HL-60/S4 (cell line): ENCODE measurements around the gene UFD1.
"Not testable (repeated sequence)": the region's sequence is repeated elsewhere in the genome, so short reads cannot be mapped to it uniquely, and the experiment has no call there.

Experiments used
- in situ Hi-C: fragments of 300-500 bp; cut with MboI; formaldehyde crosslinking; loops from 2 replicates; pipeline ENCODE4 v1.14.3; 2022; ENCODE audit warnings: low sequenced_read_pairs

The UFD1 gene

DNA sequence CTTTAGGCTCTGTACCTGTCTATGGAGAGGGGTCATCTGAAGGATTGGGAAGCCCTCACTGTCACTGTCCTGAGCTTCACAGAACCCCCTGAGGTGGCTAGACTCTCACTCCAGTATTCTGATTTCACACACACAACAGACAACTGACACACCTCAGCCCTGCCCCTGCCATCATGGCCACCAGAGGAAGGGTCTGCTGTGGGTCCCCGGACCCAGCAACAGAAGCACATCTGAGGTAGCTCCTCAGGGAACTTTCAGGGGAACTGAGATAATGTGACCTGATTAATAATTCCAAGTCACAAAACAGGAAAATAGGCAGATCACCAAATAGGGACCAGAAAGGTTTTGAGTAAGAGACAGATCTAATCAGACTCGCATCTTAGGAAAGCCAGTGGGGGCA lies 24.0 kb downstream of the UFD1 start:
- in situ Hi-C loops, result loop anchor here (25.0 kb wide), 1 partner anchor 493 kb away; no protein-coding TSS in a partner anchor

DNA sequence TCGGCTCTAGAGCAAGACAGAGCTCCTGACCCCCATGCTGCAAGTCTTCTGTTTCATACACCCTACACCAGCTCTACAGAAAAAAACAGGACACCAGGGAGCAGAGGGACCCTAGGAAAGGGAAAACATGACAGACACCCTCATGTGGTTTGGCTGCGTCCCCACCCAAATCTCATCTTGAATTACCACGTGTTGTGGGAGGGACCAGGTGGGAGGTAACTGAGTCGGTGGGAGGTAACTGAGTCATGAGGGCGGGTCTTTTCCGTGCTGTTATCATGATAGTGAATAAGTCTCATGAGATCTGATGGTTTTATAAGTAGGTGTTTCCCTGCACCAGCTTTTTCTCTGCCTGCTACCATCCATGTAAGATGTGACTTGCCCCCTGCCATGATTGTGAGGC lies 24.8 kb downstream of the UFD1 start:
- in situ Hi-C loops, result loop anchor here (25.0 kb wide), 1 partner anchor 492 kb away; no protein-coding TSS in a partner anchor

DNA sequence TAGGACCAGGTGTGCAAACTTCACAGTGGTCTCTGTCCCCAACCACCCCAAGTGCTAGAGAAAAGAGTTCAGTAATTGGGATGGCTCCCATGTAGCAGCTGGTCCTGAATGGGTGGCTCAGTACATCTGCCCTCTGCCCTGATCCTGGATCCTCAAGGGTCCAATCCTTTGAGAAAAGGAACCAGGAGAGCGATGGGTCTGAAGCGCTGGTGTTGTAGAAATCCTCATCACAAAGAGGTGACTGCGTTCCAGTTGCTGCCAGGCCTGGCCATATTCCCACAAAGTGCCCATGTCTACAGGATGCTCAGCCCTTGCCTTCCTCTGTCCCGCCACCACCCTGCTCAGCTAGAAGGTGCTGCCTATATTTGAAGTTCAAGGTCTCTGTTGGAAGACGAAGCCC lies 25.3 kb downstream of the UFD1 start:
- in situ Hi-C loops, result loop anchor here (25.0 kb wide), 1 partner anchor 491 kb away; no protein-coding TSS in a partner anchor

DNA sequence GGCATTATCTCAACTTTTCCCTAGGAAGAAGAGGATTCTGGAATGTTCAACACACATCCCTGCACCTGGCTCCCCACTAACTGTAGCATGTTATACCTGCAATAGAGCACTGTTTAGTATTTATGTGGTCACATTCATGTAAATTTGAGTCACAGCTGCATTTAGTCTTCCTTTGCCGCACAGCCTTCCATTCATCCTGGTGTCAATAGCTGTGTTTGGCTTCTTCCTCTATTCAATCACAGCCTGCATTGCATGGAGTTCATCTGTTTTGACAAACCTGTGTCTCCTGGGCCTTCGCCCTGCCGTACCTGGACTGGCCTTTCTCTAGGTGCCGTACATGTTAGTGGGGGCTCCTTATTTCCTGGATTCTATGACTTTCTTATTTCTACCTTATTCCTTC lies 27.4 kb downstream of the UFD1 start:
- in situ Hi-C loops, result loop anchor here (25.0 kb wide), 1 partner anchor 489 kb away; no protein-coding TSS in a partner anchor

DNA sequence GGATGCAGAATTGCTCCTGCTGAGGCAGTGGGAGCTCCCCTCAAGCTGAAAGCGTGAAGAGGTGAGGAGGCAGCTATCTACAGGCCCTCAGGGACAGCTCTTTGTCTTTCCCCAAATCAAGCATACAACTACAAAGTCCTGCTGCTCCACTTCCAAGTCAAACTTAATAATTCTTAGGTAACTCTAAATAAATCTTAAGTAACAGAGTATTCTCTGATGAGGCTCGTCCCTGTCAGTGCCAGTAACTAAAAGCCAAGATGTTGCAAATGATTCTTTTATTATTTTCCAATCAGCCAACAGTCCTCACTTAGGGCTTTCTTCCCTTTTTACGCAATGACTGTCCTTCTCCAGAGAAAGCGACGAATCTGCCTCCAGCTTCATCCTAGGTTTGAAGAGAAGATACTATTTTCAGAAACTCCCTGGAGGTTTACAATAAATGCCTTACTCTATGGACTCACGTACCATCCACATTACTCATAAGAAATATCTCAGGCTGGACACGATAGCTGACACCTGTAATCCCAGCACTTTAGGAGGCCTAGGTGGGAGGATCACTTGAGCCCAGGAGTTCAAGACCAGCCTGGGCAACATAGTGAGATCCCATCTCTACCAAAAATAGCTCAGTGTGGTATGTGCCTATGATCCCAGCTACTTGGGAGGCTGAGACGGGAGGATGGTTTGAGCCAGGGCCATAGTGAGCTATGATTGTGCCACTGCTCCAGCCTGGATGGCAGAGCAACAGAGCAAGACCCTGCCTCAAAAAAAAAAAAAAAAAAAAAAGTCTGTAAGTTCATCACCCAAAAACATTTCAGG lies 28.4 kb downstream of the UFD1 start:
- in situ Hi-C loops, result loop anchor here (25.0 kb wide), 1 partner anchor 488 kb away; no protein-coding TSS in a partner anchor

DNA sequence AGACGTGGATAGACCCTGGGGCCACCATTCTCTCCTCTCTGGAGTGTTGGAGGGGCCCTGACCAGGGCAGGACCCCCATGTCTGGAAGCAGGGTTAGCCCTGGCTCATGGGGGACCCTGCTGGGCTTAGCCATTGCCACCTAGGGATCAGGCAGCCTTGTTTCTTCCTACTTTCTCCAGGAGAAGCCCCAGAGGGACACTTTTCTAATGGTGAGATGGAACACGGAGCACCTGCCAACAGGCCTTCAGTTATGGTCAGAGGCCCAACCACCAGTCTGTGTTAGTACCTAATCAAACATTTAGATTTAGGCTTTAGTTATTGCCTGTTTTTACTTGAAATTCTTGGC lies 29.6 kb downstream of the UFD1 start:
- in situ Hi-C loops, result no loop called here

DNA sequence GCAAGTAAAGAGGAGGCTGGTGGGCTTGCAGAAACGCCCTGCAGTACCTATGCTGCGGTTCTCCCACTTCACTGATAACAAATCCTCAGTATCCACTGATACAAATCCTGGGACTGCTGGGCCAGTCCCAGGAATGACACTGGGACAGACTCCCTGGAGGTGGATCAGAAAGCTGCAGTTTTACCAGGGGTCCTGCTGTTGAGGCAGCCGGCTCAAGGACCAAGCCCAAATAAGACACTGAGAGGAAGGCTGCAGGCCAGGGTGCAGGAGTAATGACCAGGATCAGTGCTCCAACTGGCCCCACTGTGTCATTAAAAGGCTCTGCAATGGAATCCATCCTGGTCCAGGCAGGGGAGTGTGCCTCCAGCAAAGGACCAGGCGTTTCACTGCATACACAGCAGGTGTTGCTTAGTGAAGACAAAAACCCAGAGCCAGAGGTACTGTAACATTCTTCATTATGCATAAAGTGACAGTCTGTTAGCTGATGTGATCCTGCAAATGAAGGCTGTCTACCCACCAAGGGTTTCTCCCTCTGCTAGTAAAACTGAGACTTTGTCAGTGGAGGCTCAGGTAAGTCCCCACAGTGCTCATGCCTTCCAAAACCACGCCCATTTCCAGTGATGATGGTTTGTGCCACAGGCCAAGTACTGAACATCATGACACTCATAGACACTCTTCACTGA lies 30.1 kb downstream of the UFD1 start:
- in situ Hi-C loops, result no loop called here

DNA sequence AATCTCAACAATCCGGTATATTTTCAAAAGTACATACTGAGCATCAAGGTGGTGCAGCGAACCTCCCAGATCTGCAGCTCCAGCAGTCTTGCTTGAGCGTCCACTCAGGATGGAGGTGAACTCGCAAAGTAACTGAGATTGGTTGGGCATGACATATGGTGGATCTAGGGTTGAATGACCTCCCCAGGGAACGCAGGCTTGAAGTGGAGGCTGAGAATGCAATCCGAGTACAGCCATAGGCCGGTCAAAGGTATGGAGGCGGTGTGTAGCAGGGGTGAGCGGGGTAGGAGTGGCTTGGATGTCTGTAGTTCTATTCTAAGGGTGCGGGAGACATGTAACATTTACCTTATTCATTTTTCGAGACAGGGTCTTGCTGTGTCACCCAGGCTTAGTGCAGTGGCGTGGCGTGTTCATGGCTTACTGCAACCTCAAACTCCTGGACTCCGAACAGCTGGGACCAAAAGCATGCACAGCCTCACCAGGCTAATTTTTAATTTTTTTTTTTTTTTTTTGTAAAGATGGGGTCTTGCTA lies 30.9 kb downstream of the UFD1 start:
- in situ Hi-C loops, result no loop called here

DNA sequence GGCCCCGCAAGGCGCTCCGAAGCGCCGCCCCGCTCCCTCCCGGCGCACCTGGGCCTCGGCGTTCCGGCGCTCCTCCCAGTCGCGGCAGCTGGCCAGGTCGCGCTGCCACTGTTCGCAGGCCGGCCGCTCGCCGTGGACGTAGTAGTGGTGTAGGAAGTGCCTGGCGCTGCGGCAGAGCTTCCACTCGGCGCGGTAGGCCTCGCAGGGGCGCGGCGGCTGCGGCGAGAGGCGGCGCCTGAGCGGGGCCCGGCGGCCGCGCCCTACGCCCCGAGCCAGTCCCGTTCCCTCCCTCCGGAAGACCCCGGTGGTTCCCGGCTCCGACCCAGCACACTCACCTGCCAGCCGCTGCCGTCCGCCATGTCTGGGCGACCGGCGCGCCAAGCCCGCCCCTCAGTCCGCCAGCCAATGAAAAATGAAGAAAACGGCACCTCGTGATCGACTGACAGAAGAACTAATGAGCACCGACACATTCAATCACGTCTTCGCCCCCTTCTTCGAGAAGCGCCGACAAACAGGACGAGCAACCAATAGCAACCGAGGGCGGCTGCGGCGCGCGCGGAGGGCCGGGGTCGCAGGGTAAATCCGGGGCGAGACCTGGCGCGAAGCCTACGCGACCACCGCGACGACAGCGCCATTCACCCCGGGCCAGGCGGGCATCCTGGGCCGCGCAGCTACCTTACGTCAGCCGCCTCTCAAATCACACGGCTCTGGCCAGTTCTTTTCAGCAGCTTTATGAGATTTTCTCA lies 31.5 kb downstream of the UFD1 start, which contains the start of gene C22orf39:
Gene C22orf39 (minus strand): TSS at position 382 of the 746 bp plus-strand sequence. CDS start 23 bp downstream, at position 359.
- in situ Hi-C loops, result no loop called here

DNA sequence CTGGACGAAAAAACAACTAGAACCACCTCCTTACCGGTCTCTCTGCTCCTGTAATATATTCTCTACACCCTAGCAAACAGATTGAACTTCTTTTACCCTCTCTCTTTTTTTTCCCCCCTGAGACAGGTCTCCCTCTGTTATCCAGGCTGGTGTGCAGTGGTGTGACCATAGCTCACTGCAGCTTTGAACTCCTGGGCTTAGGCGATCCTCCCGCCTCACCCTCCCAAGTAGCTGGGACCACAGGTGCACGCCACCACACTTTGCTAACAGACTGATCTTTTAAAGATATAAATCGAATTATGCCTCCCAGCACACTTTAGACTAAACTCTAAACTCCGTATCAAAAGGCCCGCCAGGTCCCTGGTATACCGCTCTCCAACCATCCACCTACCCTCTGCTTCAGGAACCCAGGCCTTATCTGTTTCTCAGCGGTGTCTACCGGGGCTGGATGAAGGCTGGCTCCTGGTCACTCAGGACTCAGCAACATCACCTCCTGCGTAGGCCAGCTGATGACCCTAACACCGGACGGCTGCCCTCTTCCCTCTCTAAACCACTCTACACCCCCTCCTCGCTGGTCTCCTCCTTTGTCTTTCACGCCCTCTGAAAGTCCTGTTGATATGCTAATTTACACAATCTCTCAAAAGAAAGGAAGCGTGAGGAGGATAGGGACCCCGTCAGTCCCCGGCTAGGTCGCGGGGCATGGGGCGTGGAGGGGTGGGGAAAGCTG lies 32.2 kb downstream of the UFD1 start:
- in situ Hi-C loops, result no loop called here

DNA sequence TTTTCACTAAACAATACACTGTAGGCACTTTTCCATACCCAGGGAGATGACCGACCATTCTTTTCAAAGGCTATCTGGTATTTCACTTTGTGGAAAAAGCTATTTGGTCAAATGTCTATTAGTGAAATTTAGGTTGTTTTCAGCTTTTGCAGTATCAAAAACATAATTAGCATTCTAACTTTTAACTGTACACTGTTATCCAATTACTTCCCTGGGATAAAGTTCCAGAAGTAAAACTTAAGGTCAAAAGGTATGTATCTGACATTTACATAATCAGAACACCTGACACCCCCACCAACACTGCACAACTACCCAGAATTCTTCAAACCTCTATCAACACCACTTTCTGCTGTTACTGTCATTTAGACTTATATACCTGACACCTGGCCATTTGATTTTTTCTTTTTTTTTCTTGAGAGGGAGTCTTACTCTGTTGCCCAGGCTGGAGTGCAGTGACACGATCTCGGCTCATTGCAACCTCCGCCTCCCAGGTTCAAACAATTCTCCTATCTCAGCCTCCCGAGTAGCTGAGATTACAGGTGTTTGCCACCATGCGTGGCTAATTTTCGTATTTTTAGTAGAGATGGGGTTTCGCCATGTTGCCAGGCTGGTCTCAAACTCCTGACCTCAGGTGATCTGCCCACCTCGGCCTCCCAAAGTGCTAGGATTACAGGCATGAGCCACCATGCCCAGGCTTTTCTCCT lies 33.6 kb downstream of the UFD1 start:
- in situ Hi-C loops, result not testable (repeated sequence)

DNA sequence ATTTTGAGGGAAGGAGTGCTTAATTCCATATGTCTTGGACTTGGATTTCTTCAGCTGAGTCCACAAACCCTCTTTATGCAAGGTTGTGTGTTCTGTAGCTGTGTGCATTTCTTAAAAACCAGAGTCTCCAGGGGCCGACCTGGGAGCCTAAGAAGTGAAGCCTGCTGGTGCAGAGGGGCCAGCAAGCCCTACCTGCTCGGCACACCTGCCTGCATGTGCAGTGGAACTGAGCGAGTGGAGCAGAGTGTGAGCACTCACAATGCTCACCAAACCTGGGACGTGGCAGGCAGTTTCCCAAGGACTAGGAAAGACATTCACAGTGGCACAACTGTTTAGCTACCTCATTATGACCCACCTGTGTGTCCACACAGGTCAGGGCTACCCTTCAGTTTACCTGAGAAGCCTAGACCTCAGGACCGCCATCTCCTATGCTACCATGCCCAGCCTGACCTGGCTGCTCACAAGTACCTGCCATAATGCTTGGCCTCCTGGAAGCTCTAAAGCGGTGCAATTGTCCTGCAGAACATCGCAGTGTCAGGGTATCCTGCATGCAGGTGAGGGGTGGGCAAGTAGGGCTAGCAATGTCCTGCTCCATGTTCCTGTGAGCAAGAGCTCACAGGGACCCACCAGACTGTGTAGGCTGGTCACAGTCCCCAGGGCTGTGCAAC lies 35.3 kb downstream of the UFD1 start:
- in situ Hi-C loops, result no loop called here

DNA sequence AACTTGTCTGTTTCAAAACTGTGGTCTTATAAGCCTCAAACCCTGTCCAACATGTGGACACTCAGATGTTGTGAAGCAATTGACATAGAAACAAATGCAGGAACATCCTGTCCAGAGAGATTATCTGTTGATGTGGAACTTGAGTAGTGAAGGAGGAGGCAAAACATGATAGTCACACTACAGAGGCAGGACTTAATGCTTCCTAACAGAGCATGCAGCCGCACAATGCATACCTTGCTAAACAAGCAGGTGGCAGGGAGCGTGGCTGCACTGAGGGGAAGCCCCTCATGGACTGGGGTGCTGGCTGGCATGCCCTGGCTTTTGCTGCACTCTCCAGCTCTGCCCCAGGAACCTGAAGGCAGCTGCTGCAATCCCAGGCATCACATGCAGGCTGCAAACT lies 36.8 kb downstream of the UFD1 start:
- in situ Hi-C loops, result no loop called here

DNA sequence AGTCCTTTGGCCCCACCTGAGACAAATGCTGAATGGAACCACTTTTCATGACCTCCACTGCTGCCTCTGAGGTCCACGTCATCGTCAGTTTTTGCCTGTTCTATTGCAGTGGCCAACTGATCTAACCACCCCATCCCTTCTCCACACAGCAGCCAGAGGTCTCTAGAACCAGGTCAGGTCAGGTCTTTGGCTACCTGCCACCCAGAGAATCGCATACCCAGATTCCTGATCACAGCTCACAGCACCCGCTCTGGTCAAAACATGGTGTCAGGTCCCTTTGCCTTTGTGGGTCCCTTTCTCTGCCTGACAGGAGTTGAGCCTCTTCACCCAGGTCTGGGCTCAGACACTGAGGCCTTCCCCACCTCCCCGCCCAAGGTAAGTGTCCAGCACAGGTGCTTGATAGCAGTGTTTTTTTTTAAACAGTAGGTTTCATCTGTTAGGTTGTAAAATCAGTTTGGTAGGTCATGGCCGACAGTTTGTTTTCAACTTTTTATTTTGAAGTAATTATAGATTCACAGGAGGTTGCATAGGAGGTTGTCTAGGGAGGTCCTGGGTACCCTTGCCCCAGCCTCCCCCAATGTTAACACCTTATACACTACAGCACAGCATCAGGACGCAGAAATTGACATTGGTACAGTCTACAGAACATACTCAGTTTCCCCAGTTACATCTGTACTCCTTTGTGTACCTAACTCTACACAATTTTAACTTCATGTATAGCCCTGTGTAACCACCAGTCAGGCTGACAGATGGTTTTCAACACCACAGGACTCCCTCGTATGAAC lies 38.4 kb downstream of the UFD1 start:
- in situ Hi-C loops, result no loop called here

DNA sequence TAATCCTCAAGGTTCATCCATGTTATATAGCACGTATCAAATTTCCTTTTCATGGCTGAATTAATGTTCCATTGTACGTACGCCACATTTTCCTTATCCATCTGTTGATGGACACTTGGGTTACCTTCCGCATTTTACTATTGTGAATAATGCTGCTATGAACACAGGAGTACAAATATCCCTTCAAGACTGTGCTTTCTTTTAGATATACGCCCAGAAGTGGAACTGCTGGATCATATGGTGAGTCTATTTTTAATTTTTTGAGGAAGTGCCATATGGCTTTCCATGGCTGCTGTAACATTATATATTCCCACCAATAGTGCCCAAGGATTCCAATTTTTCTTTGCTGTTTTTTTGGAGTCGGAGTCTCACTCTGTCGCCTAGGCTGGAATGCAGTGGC lies 40.7 kb downstream of the UFD1 start:
- in situ Hi-C loops, result no loop called here

DNA sequence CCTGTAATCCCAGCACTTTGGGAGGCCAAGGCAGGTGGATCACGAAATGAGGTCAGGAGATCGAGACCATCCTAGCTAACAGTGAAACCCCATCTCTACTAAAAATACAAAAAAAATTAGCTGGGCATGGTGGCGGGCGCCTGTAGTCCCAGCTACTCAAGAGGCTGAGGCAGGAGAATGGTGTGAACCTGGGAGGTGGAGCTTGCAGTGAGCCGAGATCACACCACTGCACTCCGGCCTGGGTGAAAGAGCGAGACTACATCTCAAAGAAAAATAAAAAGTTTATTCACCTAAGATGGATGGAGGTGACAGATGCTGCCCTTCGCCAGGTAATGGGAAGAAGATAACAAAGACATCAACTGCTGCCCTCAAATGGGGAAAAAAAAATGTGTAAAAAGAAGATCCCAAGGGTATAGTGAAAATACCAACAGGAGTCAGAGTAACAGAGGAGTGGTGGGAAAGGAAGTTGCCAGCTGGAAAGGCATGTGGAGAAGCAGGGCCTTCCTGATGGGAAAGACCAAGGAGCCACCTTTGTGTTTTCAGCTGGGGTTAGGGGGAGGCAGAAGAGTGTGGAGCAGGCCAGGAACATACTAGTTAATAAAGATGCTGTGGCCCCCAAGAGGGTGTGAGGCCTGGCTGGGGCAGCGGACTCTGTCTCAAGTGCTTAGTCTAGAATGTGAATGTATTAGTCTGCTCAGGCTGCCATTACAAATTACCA lies 42.4 kb downstream of the UFD1 start:
- in situ Hi-C loops, result not testable (repeated sequence)

DNA sequence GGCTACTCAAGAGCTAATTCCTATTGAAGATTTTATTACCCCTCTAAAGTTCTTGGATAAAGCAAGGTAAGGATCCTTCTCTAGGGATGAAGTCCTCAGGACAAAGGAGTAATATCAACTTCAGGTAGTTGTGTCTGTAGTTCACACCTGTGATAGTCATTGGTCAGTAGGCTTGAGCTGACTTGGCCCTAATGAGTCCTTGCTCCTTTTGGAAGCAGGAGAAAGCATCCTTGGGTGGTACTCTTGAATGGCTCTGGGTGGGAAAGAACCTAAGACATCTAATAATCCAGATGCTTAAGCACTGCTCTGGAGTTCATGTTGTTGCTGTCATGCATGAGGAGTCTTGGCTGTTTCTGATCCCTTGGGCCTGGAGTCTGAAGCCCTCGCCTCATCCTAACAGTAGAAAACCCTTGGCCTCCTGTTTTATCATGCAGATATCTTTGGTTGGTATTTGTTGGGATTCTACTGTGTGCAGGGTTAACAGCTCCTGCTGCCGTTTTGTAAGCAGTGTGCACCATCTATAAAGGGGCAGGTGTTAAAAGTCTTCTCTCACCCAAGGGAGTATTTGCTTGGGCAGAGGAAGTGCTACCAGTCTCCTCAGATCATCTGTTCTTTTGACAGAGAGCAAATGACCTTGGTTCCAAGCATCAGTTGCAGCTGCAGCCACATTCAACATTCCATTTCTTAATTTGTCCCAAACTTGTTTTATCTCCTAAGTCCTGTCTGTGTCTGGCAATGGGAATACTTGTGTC lies 44.0 kb downstream of the UFD1 start:
- in situ Hi-C loops, result no loop called here
